SU-DHL-6 (cell line): ENCODE measurements around the gene UBE3B.

ENCODE experiments used
- H2AFZ ChIP-seq: fragments of 200-600 bp; sonication (generic); 2 replicates; pipeline ENCODE4 v1.6.1; 2014; ENCODE audit warnings: low read depth, mild to moderate bottlenecking, moderate library complexity, mixed read lengths, antibody characterized with exemption, low read length; ENCODE audit not compliant: severe bottlenecking
- H3F3A ChIP-seq: fragments of 200-600 bp; shearing (Covaris generic); 2 replicates; pipeline ENCODE4 v1.6.0; 2016; ENCODE audit warnings: antibody characterized with exemption, mild to moderate bottlenecking; ENCODE audit not compliant: insufficient read depth
- H3K27ac ChIP-seq: fragments of 200-600 bp; sonication (generic); 2 replicates; pipeline ENCODE4 v1.5.1; 2016; ENCODE audit warnings: low read depth, mild to moderate bottlenecking, low read length, moderate library complexity, mixed read lengths
- H3K27me3 ChIP-seq: fragments of 200-600 bp; sonication (generic), shearing (Covaris generic); 2 replicates; pipeline ENCODE4 v1.6.0; 2014; ENCODE audit warnings: mild to moderate bottlenecking, low read length
- H3K36me3 ChIP-seq: fragments of 200-600 bp; sonication (generic); 2 replicates; pipeline ENCODE4 v1.6.1; 2014; ENCODE audit warnings: mild to moderate bottlenecking, low read length, mixed read lengths
- H3K4me2 ChIP-seq: fragments of 300-600, 200-600 bp; shearing (Covaris generic), sonication (generic); 2 replicates; pipeline ENCODE4 v1.6.0; 2014; ENCODE audit warnings: low read length, low read depth, mild to moderate bottlenecking; ENCODE audit not compliant: poor library complexity, severe bottlenecking
- H3K4me3 ChIP-seq: fragments of 200-600 bp; sonication (generic); 2 replicates; pipeline ENCODE4 v1.5.1; 2014; ENCODE audit warnings: antibody characterized with exemption, low read length, mild to moderate bottlenecking, mixed read lengths; ENCODE audit not compliant: insufficient read depth, poor library complexity, severe bottlenecking
- H3K79me2 ChIP-seq: fragments of 200-600 bp; sonication (generic); 2 replicates; pipeline ENCODE4 v1.6.1; 2014; ENCODE audit warnings: mild to moderate bottlenecking, low read length, moderate library complexity; ENCODE audit not compliant: insufficient read depth
- H3K9ac ChIP-seq: fragments of 200-600 bp; sonication (generic); 2 replicates; pipeline ENCODE4 v1.7.0; 2014; ENCODE audit warnings: mild to moderate bottlenecking, low read length
- H3K9me2 ChIP-seq: fragments of 200-600 bp; sonication (generic); replicated peaks from 2 replicates; pipeline ENCODE4 v1.6.1; 2014; ENCODE audit warnings: low read length; ENCODE audit not compliant: insufficient read depth
- H3K9me3 ChIP-seq: fragments of 200-600 bp; sonication (generic); 2 replicates; pipeline ENCODE4 v1.6.1; 2014; ENCODE audit warnings: low read length, mixed read lengths; ENCODE audit not compliant: insufficient read depth
- H4K20me1 ChIP-seq: fragments of 200-600 bp; sonication (generic); 2 replicates; pipeline ENCODE4 v1.6.1; 2014; ENCODE audit warnings: low read depth, mild to moderate bottlenecking, antibody characterized with exemption, low read length, moderate library complexity, mixed read lengths
- EZH2phosphoT487 ChIP-seq: fragments of 200-600 bp; sonication (generic), shearing (Covaris generic); conservative IDR thresholded peaks from 2 replicates; pipeline ENCODE4 v1.6.1; 2018; ENCODE audit warnings: mild to moderate bottlenecking, antibody characterized with exemption, low read length, moderate library complexity, mixed read lengths
- TF ChIP-seq, protein P1 (sequence below): fragments of 200-600 bp; sonication (generic); IDR thresholded peaks from one replicate; pipeline ENCODE4 v1.5.1; 2017; ENCODE audit warnings: antibody characterized with exemption, mild to moderate bottlenecking, low read length, moderate library complexity; ENCODE audit not compliant: insufficient read depth, poor library complexity, severe bottlenecking

UBE3B gene

DNA sequence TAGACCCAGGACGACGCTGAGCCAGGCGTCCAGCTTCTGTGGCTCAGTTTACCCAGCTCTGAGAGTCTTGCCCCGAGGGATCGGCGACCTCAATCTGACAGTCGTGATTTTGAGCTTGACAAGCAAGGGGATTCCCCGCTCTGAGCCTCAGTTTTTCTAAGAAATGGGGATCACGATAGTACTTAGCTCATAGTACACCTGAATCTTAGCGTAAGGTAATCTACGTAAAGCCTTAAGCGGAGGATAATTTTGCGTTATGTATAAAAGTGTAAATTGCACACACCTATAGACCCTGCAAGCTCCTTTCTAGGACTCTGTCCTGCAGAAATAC lies 96.4 kb downstream of the UBE3B start:
- Histone ChIP-seq H3K36me3 (peaks cover 11% of the 10 kb centered on the region; the same call in 1 of the 2 replicates), H3K27ac (peak overlapping the region; percentile 50), H3K9me2 (no peaks in the 10 kb centered on the region), H3F3A (no peaks in the 10 kb centered on the region), H3K27me3 (no peaks in the 10 kb centered on the region), H3K4me3 (peak overlapping the region; percentile 67), H3K9me3 (no peaks in the 10 kb centered on the region), H3K4me2 (peak overlapping the region; percentile 71), H2AFZ (peak overlapping the region; percentile 60), H3K9ac (peak overlapping the region; percentile 72), H3K79me2 (peaks cover 21% of the 10 kb centered on the region), H4K20me1 (no peaks in the 10 kb centered on the region)
- TF ChIP-seq, protein P1, sequence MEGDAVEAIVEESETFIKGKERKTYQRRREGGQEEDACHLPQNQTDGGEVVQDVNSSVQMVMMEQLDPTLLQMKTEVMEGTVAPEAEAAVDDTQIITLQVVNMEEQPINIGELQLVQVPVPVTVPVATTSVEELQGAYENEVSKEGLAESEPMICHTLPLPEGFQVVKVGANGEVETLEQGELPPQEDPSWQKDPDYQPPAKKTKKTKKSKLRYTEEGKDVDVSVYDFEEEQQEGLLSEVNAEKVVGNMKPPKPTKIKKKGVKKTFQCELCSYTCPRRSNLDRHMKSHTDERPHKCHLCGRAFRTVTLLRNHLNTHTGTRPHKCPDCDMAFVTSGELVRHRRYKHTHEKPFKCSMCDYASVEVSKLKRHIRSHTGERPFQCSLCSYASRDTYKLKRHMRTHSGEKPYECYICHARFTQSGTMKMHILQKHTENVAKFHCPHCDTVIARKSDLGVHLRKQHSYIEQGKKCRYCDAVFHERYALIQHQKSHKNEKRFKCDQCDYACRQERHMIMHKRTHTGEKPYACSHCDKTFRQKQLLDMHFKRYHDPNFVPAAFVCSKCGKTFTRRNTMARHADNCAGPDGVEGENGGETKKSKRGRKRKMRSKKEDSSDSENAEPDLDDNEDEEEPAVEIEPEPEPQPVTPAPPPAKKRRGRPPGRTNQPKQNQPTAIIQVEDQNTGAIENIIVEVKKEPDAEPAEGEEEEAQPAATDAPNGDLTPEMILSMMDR, result no peak
- TF ChIP-seq EZH2phosphoT487, result no peak

DNA sequence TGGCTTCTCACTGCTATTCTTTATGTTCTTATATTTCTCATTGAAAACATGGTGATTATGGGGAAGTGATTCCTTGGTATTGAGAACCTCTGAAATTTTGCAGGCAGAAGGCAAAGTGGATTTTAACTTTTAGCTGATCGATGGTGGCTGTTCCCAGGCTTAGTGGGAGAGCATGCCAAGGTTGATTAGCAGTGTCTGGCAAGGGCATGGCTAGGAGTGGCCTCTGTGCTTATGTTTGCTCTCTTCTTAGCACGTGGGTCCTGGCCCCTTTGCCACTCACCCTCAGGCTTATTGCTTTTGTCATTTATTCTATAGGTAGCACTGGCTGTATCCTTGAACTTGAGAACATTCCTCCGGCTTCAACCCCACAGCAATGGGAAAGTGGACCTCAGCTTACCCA lies 98.2 kb downstream of the UBE3B start:
- H3K4me2 ChIP-seq, result no peak overlapping the region
- no peak overlapping the region for H3K4me3 ChIP-seq
- no peak overlapping the region for H3K9ac ChIP-seq
- peaks cover 11% of the 10 kb centered on the region; the same call in 1 of the 2 replicates for H3K36me3 ChIP-seq
- H3K79me2 ChIP-seq, result peaks cover 21% of the 10 kb centered on the region
- no peaks in the 10 kb centered on the region for H4K20me1 ChIP-seq
- H3K9me3 ChIP-seq, result no peaks in the 10 kb centered on the region
- no peaks in the 10 kb centered on the region for H3K9me2 ChIP-seq
- no peak for TF ChIP-seq EZH2phosphoT487
- TF ChIP-seq, protein P1, result no peak
- H3K27me3 ChIP-seq, result no peaks in the 10 kb centered on the region
- H3K27ac ChIP-seq, result no peak overlapping the region
- H2AFZ ChIP-seq, result no peak overlapping the region
- no peaks in the 10 kb centered on the region for H3F3A ChIP-seq

DNA sequence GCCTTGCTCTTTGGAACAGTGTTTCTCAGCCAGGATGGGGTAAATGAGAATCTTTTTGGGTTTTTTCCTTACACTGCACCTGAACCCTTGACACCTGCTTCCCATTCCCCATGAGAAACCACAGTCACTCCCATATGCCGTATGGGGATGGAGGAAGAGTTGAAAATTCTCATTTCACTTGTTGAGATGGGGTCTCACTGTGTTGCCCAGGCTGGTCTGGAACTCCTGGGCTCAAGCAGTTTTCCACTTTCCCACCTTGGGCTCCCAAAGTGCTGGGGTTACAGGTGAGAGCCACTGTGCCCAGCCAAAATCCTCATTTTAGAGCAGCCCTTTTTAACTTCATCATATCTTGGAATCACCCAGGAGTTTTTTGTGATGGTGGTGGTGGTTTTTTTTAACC lies 99.9 kb downstream of the UBE3B start:
- Histone ChIP-seq H4K20me1 (no peaks in the 10 kb centered on the region), H3F3A (no peaks in the 10 kb centered on the region), H3K27me3 (no peaks in the 10 kb centered on the region), H3K9ac (no peak overlapping the region), H3K4me3 (no peak overlapping the region), H3K9me2 (no peaks in the 10 kb centered on the region), H3K4me2 (no peak overlapping the region), H2AFZ (no peak overlapping the region), H3K9me3 (no peaks in the 10 kb centered on the region), H3K36me3 (peaks cover 11% of the 10 kb centered on the region; the same call in 1 of the 2 replicates), H3K27ac (no peak overlapping the region), H3K79me2 (peaks cover 21% of the 10 kb centered on the region)
- TF ChIP-seq, protein P1, result no peak
- TF ChIP-seq EZH2phosphoT487, result no peak
